ENCODE results near the gene ANKRD12.

DNA sequence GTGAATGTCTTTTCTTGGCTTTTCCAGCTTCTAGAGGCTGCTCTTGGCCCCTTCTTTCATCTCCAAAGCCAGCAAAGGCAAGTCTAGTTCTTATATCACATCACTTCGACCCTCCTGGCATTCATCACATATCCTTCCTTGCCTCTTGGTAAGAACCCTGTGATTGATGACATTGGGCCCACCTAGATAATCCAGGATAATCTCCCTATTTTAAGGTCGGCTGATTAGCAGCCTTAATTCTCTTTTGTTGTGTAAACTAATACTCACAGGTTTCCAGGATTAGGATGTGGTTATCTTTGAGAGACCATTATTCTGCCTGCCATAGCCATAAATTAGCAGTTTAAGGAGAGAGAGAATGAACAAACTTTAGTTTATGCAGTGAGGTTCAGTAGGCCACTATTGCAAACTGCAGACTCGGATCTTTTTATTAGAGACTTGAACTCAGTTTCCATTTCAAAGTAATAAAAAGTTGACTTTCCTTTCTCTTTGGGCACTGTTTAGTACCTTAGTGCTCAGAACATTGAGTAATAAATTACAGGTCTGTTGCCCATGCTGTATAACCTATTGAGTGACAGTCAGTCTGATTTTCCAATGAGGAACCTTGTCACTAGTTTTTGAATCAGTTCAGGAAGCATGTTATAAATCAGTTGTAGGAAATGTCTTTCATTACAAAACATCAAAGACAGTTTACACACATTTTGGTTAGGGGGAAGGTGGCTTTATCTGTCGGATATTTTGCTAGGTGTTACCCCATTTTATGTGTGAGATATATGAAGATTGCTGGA, 29.6 kb upstream of the ANKRD12 start:
- TF ChIP-seq, protein P1, sequence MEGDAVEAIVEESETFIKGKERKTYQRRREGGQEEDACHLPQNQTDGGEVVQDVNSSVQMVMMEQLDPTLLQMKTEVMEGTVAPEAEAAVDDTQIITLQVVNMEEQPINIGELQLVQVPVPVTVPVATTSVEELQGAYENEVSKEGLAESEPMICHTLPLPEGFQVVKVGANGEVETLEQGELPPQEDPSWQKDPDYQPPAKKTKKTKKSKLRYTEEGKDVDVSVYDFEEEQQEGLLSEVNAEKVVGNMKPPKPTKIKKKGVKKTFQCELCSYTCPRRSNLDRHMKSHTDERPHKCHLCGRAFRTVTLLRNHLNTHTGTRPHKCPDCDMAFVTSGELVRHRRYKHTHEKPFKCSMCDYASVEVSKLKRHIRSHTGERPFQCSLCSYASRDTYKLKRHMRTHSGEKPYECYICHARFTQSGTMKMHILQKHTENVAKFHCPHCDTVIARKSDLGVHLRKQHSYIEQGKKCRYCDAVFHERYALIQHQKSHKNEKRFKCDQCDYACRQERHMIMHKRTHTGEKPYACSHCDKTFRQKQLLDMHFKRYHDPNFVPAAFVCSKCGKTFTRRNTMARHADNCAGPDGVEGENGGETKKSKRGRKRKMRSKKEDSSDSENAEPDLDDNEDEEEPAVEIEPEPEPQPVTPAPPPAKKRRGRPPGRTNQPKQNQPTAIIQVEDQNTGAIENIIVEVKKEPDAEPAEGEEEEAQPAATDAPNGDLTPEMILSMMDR (IDR thresholded peaks at IDR 0.05) = no peak
- TF ChIP-seq POLR2A (IDR thresholded peaks at IDR 0.05) = no peak
